ENCODE data around the gene ASPHD2. TPM values are rescaled to one million over a fixed set of nuclear protein-coding genes. Genes with fewer than 3 reads are reported as not detected.

ASPHD2 gene
- total RNA-seq, 1 donor from 2014 or later = 14.1 TPM

DNA sequence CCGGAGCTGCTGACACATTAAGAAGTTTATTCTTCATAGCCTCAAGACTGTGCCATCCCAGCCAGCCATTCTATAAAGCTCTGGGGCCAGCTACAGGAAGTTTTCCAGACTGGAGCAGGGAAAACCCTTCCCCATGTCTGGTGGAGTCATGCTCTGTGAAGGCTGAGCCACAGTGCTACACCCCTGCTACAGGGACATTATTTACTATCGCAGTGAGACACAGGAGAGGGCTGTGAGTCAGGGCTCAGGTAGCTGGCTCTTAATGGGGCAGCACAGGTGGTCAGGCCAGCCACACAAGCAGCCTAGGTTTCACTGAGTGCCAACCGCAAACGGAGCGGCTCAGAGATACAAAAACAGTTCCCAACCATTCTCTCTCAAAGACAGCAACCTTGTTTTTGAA is 42.5 kb downstream of the ASPHD2 start:
- intact Hi-C loops (cut with micrococcal nuclease) = no loop called here

DNA sequence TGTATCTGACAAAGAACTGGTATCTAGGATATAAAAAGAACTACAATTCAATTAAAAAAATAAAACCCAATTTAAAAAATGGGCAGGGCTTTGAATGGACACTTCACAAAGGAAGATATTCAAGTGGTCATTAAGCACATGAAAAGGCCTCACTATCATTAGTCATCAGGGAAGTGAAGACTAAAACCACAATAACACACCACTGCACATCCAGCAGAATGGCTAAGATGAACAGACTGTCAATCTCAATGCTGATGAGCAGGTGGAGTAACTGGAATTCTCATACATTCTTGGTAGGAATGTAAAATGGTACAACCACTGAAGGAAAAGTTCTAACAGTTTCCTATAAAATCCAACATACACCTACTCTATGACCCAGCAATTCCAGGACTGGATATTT is 45.6 kb downstream of the ASPHD2 start:
- intact Hi-C loops (cut with micrococcal nuclease) = no loop called here

GRCh38 chr22:26476705-26477340 is 47.8 kb downstream of the ASPHD2 start:
- intact Hi-C loops (cut with micrococcal nuclease) = no loop called here

DNA sequence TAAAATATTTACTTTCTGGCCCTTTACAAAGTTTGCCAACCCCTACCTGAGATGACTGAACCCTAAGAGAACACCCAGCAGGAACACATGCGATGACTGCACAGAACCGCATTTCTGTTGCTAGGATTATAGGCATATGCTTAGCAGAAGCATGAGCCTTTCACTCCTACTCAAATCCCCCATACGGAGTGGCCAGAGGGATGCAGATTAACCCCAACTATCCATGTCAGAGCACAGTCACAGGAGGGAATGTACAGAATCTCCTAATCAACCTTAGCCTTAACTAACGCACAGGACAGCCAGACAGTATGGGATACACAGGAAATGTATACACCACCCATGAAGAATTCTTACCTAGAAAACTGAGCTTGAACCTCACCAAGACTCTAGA is 48.3 kb downstream of the ASPHD2 start:
- intact Hi-C loops (cut with micrococcal nuclease) = no loop called here

DNA sequence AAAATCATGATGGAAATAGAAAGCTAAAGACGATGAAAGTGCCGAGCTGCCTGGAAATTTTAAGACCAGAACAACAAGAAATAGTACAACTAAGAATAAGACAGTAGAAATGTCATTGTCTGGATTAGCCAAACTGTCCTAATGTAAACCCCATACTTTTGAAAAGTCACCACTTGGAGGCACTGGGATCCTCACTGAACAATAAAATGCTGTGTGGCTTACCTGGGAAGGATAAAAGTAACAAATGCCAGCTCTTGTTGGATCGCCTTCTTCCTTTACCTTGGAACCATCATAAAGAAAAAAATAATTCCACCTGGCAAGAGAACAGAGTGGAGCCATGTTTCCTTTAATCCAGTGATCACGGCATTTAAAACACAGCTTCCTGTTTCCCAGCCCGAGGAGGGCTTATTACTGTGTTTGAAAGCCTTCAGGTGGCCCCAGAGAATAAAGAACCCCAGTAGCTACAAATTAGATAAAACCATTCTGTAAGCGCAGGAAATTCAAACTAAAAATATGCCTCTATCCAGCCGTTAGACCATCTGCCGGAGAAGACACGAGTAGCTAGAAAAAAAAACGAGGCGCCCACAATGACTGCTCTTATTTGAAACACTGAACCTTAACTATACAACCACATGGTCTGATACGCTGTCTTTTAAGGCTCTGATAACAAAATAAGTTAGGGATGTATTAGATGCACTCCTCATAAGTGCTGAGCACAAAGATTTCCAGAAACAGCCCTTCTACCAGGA is 50.2 kb downstream of the ASPHD2 start:
- intact Hi-C loops (cut with micrococcal nuclease) = no loop called here

DNA sequence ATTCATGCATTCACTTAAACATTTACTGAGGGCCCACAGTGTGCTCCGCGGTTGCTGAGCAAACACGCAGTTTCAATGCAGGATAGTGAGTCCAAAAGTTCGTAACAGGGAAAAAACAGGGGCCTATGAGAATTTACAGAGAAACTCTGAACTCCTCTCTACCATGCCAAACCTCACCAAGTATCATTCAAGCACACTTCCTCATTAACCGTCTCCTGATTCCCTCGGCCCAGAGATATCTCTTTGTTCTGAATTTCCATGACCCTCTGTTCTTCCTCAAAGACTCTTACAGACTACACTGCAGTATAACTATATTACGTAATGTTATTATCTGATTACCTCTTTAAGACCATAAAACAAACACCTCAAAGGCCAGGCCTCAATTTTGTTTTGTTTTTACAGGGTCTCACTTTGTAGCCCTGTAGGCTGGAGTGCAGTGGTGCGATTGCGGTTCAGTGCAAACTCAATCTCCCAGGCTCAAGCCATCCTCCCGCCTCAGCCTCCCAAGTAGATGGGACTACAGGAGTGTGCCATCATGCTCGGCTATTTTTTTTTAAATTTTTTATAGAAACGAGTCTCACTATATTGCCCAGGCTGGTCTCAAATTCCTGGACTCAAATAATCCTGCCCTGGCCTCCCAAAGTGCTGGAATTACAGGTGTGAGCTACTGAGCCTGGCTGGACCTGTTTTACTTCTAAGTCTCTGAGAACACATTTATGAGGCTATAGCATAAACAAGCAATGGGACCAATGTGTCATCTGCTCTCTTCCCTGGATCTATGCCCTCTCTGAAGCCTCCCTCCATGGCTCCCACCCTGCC is 50.9 kb downstream of the ASPHD2 start:
- intact Hi-C loops (cut with micrococcal nuclease) = loop anchor here (5.0 kb wide), 1 partner anchor 177 kb away; the partner anchor contains the start of gene MIAT

DNA sequence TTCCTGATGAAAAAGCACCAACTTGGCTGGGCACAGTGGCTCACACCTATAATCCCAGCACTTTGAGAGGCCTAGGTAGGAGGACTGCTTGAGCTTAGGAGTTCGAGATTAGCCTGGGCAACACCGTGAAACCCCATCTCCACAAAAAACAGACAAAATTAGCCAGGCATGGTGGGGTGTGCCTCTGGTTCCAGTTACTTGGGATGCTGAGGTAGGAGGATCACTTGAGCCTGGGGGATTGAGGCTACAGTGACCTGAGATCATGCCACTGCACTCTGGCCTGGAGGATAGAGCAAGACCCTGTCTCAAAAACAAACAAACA is 51.5 kb downstream of the ASPHD2 start:
- intact Hi-C loops (cut with micrococcal nuclease) = loop anchor here (5.0 kb wide), 1 partner anchor 177 kb away; the partner anchor contains the start of gene MIAT

- intact Hi-C loops (cut with micrococcal nuclease) = loop anchor here (1.0 to 5.0 kb wide), 2 partner anchors 50 to 176 kb away; partner anchors contain the start of gene MIAT
Observed at GRCh38 chr22:26481112-26481693, 52.1 kb downstream of the ASPHD2 start.

DNA sequence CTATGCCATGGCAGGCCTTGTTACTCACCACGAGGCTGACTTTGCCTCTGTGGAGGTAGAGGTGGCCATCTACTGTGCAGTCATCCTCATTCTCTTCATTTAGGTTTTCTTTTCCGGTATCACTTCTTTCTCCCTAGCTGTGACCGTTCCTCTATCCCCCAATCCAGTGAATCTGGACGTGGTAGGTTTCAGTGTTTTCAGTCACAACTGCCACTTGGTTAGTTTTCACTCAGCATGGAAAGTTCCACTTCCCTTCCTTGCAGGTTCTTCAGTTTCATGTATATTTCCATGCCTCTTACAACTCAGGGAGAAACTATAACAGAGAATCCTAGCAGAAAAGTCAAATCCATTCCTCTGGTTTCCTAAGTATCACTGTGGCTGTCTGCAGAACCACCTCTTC is 52.6 kb downstream of the ASPHD2 start:
- intact Hi-C loops (cut with micrococcal nuclease) = loop anchor here (1.0 to 5.0 kb wide), 2 partner anchors 50 to 176 kb away; partner anchors contain the start of gene MIAT

- intact Hi-C loops (cut with micrococcal nuclease) = loop anchor here (5.0 kb wide), 1 partner anchor 175 kb away; the partner anchor contains the start of gene MIAT
Observed at GRCh38 chr22:26482161-26482560, 53.1 kb downstream of the ASPHD2 start.

DNA sequence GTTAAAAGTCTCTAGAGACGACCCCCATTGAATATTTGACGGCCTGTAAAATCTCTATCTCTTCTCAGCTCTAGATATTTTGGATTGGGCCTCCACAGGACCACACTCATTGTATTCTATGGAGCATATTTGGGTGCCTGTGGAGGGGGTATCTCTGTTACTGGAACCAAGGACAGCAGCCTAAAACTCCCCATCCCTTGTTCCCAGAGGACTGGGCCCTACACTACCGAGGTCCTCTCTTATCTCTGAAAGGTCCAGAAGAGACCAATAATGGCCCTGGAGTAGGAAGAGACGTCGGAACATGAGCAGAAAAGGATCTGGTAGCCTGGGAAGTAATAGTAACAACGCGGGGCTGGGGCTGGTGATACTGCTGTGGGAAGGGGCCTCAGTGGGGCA is 54.0 kb downstream of the ASPHD2 start:
- intact Hi-C loops (cut with micrococcal nuclease) = loop anchor here (1.0 to 5.0 kb wide), 3 partner anchors 29 to 189 kb away; partner anchors contain the start of genes MIAT and TFIP11

GRCh38 chr22:26483439-26484359 is 54.6 kb downstream of the ASPHD2 start, which contains the start of the genes HPS4 and SRRD:
TSS of gene HPS4 (minus strand) at chr22:26483783. CDS start at chr22:26481762, 2,021 bp downstream.
TSS of gene SRRD (plus strand) at chr22:26483877. CDS start at chr22:26483891, 14 bp downstream.
- intact Hi-C loops (cut with micrococcal nuclease) = loop anchor here (1.0 to 5.0 kb wide), 3 partner anchors 29 to 189 kb away; partner anchors contain the start of genes MIAT and TFIP11

GRCh38 chr22:26484360-26484706 is 55.3 kb downstream of the ASPHD2 start:
- intact Hi-C loops (cut with micrococcal nuclease) = loop anchor here (5.0 kb wide), 1 partner anchor 173 kb away; the partner anchor contains the start of gene MIAT

DNA sequence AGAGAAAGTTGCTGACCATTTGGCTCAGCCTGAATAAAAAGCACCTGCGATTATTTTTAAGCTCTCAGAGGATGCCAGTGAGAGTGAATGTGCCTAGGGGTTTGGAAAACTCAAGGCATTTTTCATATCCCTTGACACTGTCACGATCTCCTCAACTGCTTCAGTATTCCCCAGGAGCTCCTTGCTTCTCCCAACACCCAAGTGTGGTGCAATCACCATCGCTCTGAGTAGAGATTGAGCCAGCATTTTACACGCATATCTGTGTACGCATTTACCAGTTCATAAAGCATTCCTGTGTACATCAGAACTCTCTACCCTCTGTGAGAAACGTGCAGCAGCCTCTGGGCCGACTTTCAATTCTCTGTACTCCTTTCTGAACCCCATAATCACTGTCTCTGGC is 56.0 kb downstream of the ASPHD2 start:
- intact Hi-C loops (cut with micrococcal nuclease) = no loop called here

- intact Hi-C loops (cut with micrococcal nuclease) = no loop called here
Observed at GRCh38 chr22:26485806-26486390, 56.8 kb downstream of the ASPHD2 start.

- intact Hi-C loops (cut with micrococcal nuclease) = no loop called here
Observed at GRCh38 chr22:26486394-26486793, 57.3 kb downstream of the ASPHD2 start.

- intact Hi-C loops (cut with micrococcal nuclease) = no loop called here
Observed at GRCh38 chr22:26487996-26488395, 58.9 kb downstream of the ASPHD2 start.

- intact Hi-C loops (cut with micrococcal nuclease) = no loop called here
Observed at GRCh38 chr22:26489447-26490036, 60.5 kb downstream of the ASPHD2 start.

DNA sequence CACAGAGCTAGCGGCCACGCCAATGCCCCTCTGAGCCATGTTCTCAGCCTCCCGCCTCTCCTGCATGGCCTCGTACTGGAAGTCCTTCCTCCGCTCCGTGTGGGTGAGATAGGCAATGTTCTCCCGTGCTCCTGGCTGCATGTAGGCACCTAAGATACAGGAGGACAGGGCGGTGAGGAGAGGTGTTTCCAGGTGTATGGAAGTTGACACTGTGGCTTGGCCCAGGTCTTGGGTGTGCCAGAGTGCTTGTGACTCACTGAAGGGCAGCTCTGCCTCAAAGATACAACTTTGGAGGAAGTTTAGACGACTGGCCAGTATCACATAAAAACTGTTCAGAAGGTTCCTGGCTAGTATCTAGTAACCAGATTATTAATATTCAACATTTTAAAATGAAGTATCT is 63.2 kb downstream of the ASPHD2 start:
- intact Hi-C loops (cut with micrococcal nuclease) = no loop called here

Measured in T-helper 2 cell treated with Interferon-gamma antibody and Interleukin-4, amounts not matched to agents 100 ng/mL and 5 ng/mL, for 36 hours (primary cell).